Calu3 (cell line): ENCODE data around the gene CCDC85C. TPM values are rescaled to one million over a fixed set of nuclear protein-coding genes. Genes with fewer than 3 reads are reported as not detected.

Source experiments
- BruUV-seq: library from RNA; stranded (reverse); fragments of 400-500 nt; replicated peaks from 2 replicates; lab custom pipeline; 2021; lab: Mats Ljungman, UMichigan
- CTCF ChIA-PET: fragments of 300-600 bp; sonication (Branson Sonifier 250); formaldehyde crosslinking; loops from one replicate; lab custom pipeline; 2022; ENCODE audit warnings: antibody characterized with exemption; lab: Charles Lee
- DNase-seq: peaks from one replicate; pipeline ENCODE4 v3.0.0; 2022
- H3K27ac Mint-ChIP-seq: one replicate; pipeline ENCODE4 v1.8.0; 2022; ENCODE audit warnings: mixed read lengths; ENCODE audit not compliant: unreplicated experiment
- H3K27me3 Mint-ChIP-seq: one replicate; pipeline ENCODE4 v1.8.0; 2022; ENCODE audit warnings: mixed read lengths; ENCODE audit not compliant: unreplicated experiment
- H3K36me3 Mint-ChIP-seq: one replicate; pipeline ENCODE4 v1.8.0; 2022; ENCODE audit warnings: mild to moderate bottlenecking, moderate library complexity, mixed read lengths; ENCODE audit not compliant: insufficient read depth, unreplicated experiment
- H3K4me1 Mint-ChIP-seq: one replicate; pipeline ENCODE4 v1.8.0; 2022; ENCODE audit warnings: mild to moderate bottlenecking, low read depth, mixed read lengths; ENCODE audit not compliant: unreplicated experiment
- H3K4me3 Mint-ChIP-seq: one replicate; pipeline ENCODE4 v1.8.0; 2022; ENCODE audit warnings: mild to moderate bottlenecking, low read depth, moderate library complexity, mixed read lengths; ENCODE audit not compliant: unreplicated experiment
- H3K9me3 Mint-ChIP-seq: one replicate; pipeline ENCODE4 v1.8.0; 2022; ENCODE audit warnings: low read depth, mixed read lengths; ENCODE audit not compliant: unreplicated experiment
- intact Hi-C: fragments of 100-400 bp; cut with micrococcal nuclease; formaldehyde crosslinking; loops from one replicate; pipeline ENCODE4 v1.10.0; 2022; ENCODE audit not compliant: unreplicated experiment
- total RNA-seq: library from RNA; stranded (reverse); gene quantifications from 2 replicates; pipeline ENCODE4 v1.2.3, GENCODE V29; 2022
- TF ChIP-seq, protein P1 (sequence below): fragments of 200-600 bp; IDR thresholded peaks from one replicate; pipeline ENCODE4 v1.8.0; 2022; ENCODE audit warnings: antibody characterized with exemption; ENCODE audit not compliant: unreplicated experiment

Gene CCDC85C
- total RNA-seq, 1 experiment from 2014 or later: 45.1 TPM

- H3K27me3 Mint-ChIP-seq: no peaks in the 10 kb centered on the region
- intact Hi-C loops: no loop called here
- TF ChIP-seq, protein P1, sequence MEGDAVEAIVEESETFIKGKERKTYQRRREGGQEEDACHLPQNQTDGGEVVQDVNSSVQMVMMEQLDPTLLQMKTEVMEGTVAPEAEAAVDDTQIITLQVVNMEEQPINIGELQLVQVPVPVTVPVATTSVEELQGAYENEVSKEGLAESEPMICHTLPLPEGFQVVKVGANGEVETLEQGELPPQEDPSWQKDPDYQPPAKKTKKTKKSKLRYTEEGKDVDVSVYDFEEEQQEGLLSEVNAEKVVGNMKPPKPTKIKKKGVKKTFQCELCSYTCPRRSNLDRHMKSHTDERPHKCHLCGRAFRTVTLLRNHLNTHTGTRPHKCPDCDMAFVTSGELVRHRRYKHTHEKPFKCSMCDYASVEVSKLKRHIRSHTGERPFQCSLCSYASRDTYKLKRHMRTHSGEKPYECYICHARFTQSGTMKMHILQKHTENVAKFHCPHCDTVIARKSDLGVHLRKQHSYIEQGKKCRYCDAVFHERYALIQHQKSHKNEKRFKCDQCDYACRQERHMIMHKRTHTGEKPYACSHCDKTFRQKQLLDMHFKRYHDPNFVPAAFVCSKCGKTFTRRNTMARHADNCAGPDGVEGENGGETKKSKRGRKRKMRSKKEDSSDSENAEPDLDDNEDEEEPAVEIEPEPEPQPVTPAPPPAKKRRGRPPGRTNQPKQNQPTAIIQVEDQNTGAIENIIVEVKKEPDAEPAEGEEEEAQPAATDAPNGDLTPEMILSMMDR: no peak
- CTCF ChIA-PET: no interaction called here
- no peaks in the 10 kb centered on the region for H3K9me3 Mint-ChIP-seq
- H3K4me3 Mint-ChIP-seq: no peak overlapping the region
- no TSS peak for BruUV-seq
- DNase-seq: no peak
- no peak overlapping the region for H3K27ac Mint-ChIP-seq
- peaks cover 3% of the 10 kb centered on the region for H3K4me1 Mint-ChIP-seq
- H3K36me3 Mint-ChIP-seq: no peaks in the 10 kb centered on the region
Observed at GRCh38 chr14:99529899-99530298, 74.1 kb downstream of the CCDC85C start.

DNA sequence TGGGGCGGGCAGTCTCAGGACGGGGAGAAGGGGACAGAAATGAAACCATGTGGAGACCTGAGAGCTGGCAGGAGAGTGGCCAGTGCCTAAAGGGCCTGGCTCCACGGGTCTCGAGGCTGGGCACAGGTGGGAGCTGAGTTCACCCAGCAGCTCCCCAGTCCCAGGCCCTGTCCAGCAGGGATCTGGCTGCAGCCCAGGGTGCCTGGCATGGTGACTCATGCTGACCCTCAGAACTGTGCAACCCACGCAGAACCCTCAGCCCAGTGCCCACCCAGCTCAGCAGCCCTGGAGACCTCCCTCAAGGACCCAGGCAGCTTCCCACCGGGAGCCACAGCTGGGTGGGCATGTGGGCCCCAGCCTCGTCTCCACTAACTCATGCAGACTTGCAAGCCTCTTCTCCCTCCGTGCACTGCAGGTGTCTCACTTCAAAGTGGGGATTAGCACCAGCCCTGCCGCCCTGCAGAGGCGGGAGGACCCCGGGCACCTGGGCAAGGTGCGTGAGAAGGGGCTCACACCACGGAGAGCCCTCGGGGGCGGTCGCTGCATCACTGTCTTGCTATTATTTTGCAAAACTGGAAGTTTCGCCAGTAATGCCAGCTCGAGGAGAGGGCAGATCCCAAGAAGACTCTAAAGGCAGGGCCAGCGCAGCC, 76.5 kb downstream of the CCDC85C start:
- no peaks in the 10 kb centered on the region for H3K27me3 Mint-ChIP-seq
- CTCF ChIA-PET: no interaction called here
- TF ChIP-seq, protein P1: no peak
- H3K36me3 Mint-ChIP-seq: no peaks in the 10 kb centered on the region
- DNase-seq: no peak
- no peak overlapping the region for H3K4me3 Mint-ChIP-seq
- BruUV-seq: no TSS peak
- intact Hi-C loops: no loop called here
- H3K9me3 Mint-ChIP-seq: no peaks in the 10 kb centered on the region
- no peak overlapping the region for H3K27ac Mint-ChIP-seq
- peaks cover 5% of the 10 kb centered on the region for H3K4me1 Mint-ChIP-seq

DNA sequence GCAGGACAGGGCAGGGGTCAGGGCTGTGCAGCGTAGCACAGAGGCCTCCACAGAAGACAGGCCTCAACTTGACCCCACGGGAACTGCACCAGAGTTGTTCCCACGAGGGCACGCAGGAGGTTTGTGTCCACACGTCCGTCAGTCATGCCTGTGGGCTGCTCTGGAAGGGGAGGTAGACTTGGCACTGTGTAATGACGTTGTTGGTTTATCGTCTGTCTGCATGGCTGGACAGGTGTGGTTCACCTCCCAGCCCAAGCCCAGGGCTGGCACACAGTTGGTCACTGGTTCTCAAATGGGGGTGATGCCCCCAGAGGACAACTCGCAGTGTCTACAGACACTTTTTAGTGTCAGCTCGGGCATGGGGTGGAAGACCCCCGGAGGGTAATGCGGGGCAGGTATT, 77.0 kb downstream of the CCDC85C start:
- BruUV-seq: no TSS peak

DNA sequence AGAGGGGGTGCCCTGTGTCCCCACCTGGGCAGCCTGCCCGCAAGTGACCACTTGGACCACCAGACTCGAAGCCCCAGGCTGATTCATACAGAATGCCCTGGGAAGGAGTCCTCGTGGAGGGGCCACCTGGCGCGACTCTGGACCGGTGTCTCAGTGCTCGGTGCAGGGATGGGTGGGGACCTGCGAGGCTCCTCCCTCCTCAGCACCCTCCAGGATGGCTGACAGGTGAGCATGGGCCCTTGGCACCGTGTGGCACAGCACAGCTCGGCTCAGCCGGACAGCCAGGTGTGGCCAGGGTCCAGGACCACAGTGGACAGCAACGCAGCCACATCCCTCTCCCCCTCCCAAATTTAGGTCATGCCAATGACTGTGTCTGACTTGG, 78.3 kb downstream of the CCDC85C start:
- H3K36me3 Mint-ChIP-seq: no peaks in the 10 kb centered on the region
- no peaks in the 10 kb centered on the region for H3K27me3 Mint-ChIP-seq
- TF ChIP-seq, protein P1: no peak
- H3K9me3 Mint-ChIP-seq: no peaks in the 10 kb centered on the region
- intact Hi-C loops: no loop called here
- H3K4me3 Mint-ChIP-seq: no peak overlapping the region
- peaks cover 5% of the 10 kb centered on the region for H3K4me1 Mint-ChIP-seq
- DNase-seq: no peak
- CTCF ChIA-PET: no interaction called here
- H3K27ac Mint-ChIP-seq: no peak overlapping the region
- no TSS peak for BruUV-seq

More for the DNA sequence above, 77.0 kb downstream of the CCDC85C start:
- TF ChIP-seq, protein P1: no peak
- no peak overlapping the region for H3K27ac Mint-ChIP-seq
- H3K9me3 Mint-ChIP-seq: no peaks in the 10 kb centered on the region
- peaks cover 5% of the 10 kb centered on the region for H3K4me1 Mint-ChIP-seq
- CTCF ChIA-PET: no interaction called here
- DNase-seq: no peak
- intact Hi-C loops: no loop called here
- H3K27me3 Mint-ChIP-seq: no peaks in the 10 kb centered on the region
- H3K4me3 Mint-ChIP-seq: no peak overlapping the region
- H3K36me3 Mint-ChIP-seq: no peaks in the 10 kb centered on the region
